H1 (cell line): ENCODE measurements around the gene PTPRR. TPM values are rescaled to one million over a fixed set of nuclear protein-coding genes. Genes with fewer than 3 reads are reported as not detected.

Experiments used
- CTCF ChIA-PET: fragments of 300-600 bp; sonication (Branson Sonifier 250); formaldehyde crosslinking; loops from one replicate; lab custom pipeline; 2021; ENCODE audit not compliant: partially characterized antibody; lab: Charles Lee
- POLR2A ChIA-PET: fragments of 300-600 bp; sonication (Branson Sonifier 250); formaldehyde crosslinking; loops from one replicate; lab custom pipeline; 2021; ENCODE audit warnings: inconsistent platforms; ENCODE audit not compliant: partially characterized antibody; lab: Charles Lee
- DNase-seq, 2 experiments: peaks; one replicate each; pipeline versions ENCODE4 v3.0.0 to v3.0.0-alpha.2; 2010 to 2022; ENCODE audit warnings: low spot score in 2 of 2, low read depth in 1 of 2, mixed read lengths in 1 of 2
- FAIRE-seq: peaks from 2 replicates; lab custom pipeline; 2011; peaks lifted over from hg19 to GRCh38; lab: Jason Lieb, UNC
- H2AFZ ChIP-seq: 2 replicates; pipeline ENCODE4 v1.8.1; 2012; ENCODE audit warnings: low read length, inconsistent platforms
- H2AK5ac ChIP-seq: 2 replicates; pipeline ENCODE4 v1.6.1; 2013; ENCODE audit warnings: low read depth, low read length
- H2BK120ac ChIP-seq: replicated peaks from 2 replicates; pipeline ENCODE3; 2013; ENCODE audit warnings: low read depth, low read length, inconsistent platforms
- H2BK12ac ChIP-seq: 2 replicates; pipeline ENCODE4 v1.6.1; 2013; ENCODE audit warnings: low read depth, low read length
- H2BK15ac ChIP-seq: 2 replicates; pipeline ENCODE4 v1.6.1; 2013; ENCODE audit warnings: low read length
- H2BK20ac ChIP-seq: 2 replicates; pipeline ENCODE4 v1.6.1; 2013; ENCODE audit warnings: low read length
- H2BK5ac ChIP-seq: 2 replicates; pipeline ENCODE4 v1.6.1; 2013; ENCODE audit warnings: low read depth, low read length
- H3K14ac ChIP-seq: 2 replicates; pipeline ENCODE4 v1.6.1; 2013; ENCODE audit warnings: inconsistent platforms; ENCODE audit not compliant: insufficient read length
- H3K18ac ChIP-seq: 2 replicates; pipeline ENCODE4 v1.6.1; 2013; ENCODE audit warnings: low read length; ENCODE audit errors: extremely low read depth
- H3K23ac ChIP-seq: 2 replicates; pipeline ENCODE4 v1.6.1; 2013; ENCODE audit warnings: inconsistent platforms; ENCODE audit not compliant: insufficient read length
- H3K23me2 ChIP-seq: 2 replicates; pipeline ENCODE4 v1.6.1; 2013; ENCODE audit warnings: low read depth, low read length
- H3K27ac ChIP-seq: 2 replicates; pipeline ENCODE4 v1.6.1; 2011; ENCODE audit warnings: low read depth, low read length, inconsistent platforms
- H3K27me3 ChIP-seq, 4 experiments: replicated peaks in 1 of 4; 1 replicate in 1 of 4; 2 replicates in 3 of 4; pipeline versions ENCODE4 v1.6.1 to v1.8.1; 2011 to 2013; ENCODE audit warnings: low read length in 3 of 4, mild to moderate bottlenecking in 3 of 4, inconsistent platforms in 2 of 4, mixed read lengths in 2 of 4, moderate library complexity in 1 of 4; ENCODE audit not compliant: control insufficient read depth in 3 of 4, insufficient read depth in 3 of 4; ENCODE audit errors: extremely low read depth in 1 of 4
- H3K36me3 ChIP-seq, 4 experiments: 2 replicates each; pipeline versions ENCODE4 v1.6.1 to v1.8.1; 2011 to 2013; ENCODE audit warnings: mild to moderate bottlenecking in 4 of 4, low read length in 3 of 4, moderate library complexity in 2 of 4, control low read depth in 1 of 4, inconsistent platforms in 1 of 4; ENCODE audit not compliant: insufficient read depth in 4 of 4, control insufficient read depth in 2 of 4
- H3K4ac ChIP-seq: replicated peaks from 2 replicates; pipeline ENCODE3; 2013; ENCODE audit warnings: low read length, low read depth, mixed read lengths, inconsistent platforms; ENCODE audit not compliant: insufficient read length
- H3K4me1 ChIP-seq, 4 experiments: replicated peaks in 1 of 4; 1 replicate in 1 of 4; 2 replicates in 3 of 4; pipeline versions ENCODE4 v1.6.1 to v1.8.1; 2011 to 2013; ENCODE audit warnings: low read length in 3 of 4, inconsistent platforms in 2 of 4, mixed read lengths in 1 of 4; ENCODE audit not compliant: insufficient read depth in 4 of 4, control insufficient read depth in 3 of 4
- H3K4me2 ChIP-seq, 2 experiments: 2 replicates each; pipeline versions ENCODE4 v1.6.1 to v1.8.1; 2011 to 2013; ENCODE audit warnings: low read depth in 2 of 2, low read length in 2 of 2, control low read depth in 1 of 2, inconsistent platforms in 1 of 2, mild to moderate bottlenecking in 1 of 2; ENCODE audit not compliant: insufficient read depth in 1 of 2
- H3K4me3 ChIP-seq, 4 experiments: fragments of 200-600, 300-600 bp in 1 of 4; sonication (generic), shearing (Covaris generic), sonication (Bioruptor Twin) in 1 of 4; 2 replicates each; pipeline versions ENCODE4 v1.5.1 to v1.8.1; 2011 to 2016; ENCODE audit warnings: low read length in 4 of 4, low read depth in 3 of 4, control low read depth in 2 of 4, inconsistent platforms in 2 of 4, mild to moderate bottlenecking in 2 of 4, mixed read lengths in 1 of 4, moderate library complexity in 1 of 4; ENCODE audit not compliant: insufficient read depth in 2 of 4; ENCODE audit errors: extremely low read depth in 1 of 4
- H3K56ac ChIP-seq: replicated peaks from 2 replicates; pipeline ENCODE3; 2013; ENCODE audit warnings: low read depth, mild to moderate bottlenecking, mixed read lengths, low read length, inconsistent platforms; ENCODE audit not compliant: insufficient read length
- H3K79me1 ChIP-seq: 2 replicates; pipeline ENCODE4 v1.6.1; 2013; ENCODE audit warnings: low read depth, low read length, control low read depth
- H3K79me2 ChIP-seq, 2 experiments: 2 replicates each; pipeline versions ENCODE4 v1.6.1 to v1.8.1; 2012 to 2013; ENCODE audit warnings: low read length in 2 of 2, mild to moderate bottlenecking in 2 of 2, inconsistent platforms in 1 of 2; ENCODE audit not compliant: insufficient read depth in 2 of 2, control insufficient read depth in 1 of 2
- H3K9ac ChIP-seq, 4 experiments: replicated peaks in 1 of 4; 1 replicate in 1 of 4; 2 replicates in 3 of 4; pipeline versions ENCODE4 v1.6.1 to v1.8.1; 2011 to 2013; ENCODE audit warnings: low read depth in 3 of 4, low read length in 3 of 4, control low read depth in 2 of 4, mild to moderate bottlenecking in 2 of 4, moderate library complexity in 2 of 4, inconsistent platforms in 1 of 4; ENCODE audit errors: extremely low read depth in 1 of 4
- H3K9me3 ChIP-seq, 2 experiments: 2 replicates each; pipeline versions ENCODE4 v1.6.1 to v1.8.1; 2012 to 2013; ENCODE audit warnings: mild to moderate bottlenecking in 2 of 2, moderate library complexity in 2 of 2, control low read depth in 1 of 2, inconsistent platforms in 1 of 2, low read depth in 1 of 2, low read length in 1 of 2, mixed read lengths in 1 of 2; ENCODE audit not compliant: insufficient read depth in 2 of 2
- H4K20me1 ChIP-seq, 2 experiments: replicated peaks in 1 of 2; 2 replicates each; pipeline versions ENCODE3 to v1.8.1; 2011 to 2013; ENCODE audit warnings: inconsistent platforms in 2 of 2, low read length in 2 of 2, mild to moderate bottlenecking in 1 of 2; ENCODE audit not compliant: insufficient read depth in 2 of 2, control insufficient read depth in 1 of 2
- H4K5ac ChIP-seq: 2 replicates; pipeline ENCODE4 v1.6.1; 2013; ENCODE audit warnings: low read length, low read depth, mixed read lengths, inconsistent platforms; ENCODE audit not compliant: insufficient read length
- H4K8ac ChIP-seq: 2 replicates; pipeline ENCODE4 v1.8.0; 2013; ENCODE audit warnings: mild to moderate bottlenecking, moderate library complexity, low read length, inconsistent platforms; ENCODE audit not compliant: insufficient read depth; ENCODE audit errors: extremely low read depth
- H4K91ac ChIP-seq: replicated peaks from 2 replicates; pipeline ENCODE3; 2013; ENCODE audit warnings: low read length, mixed read lengths, inconsistent platforms; ENCODE audit not compliant: insufficient read length
- CREB1 ChIP-seq: IDR thresholded peaks from 2 replicates; pipeline ENCODE4 v1.6.1; 2012; ENCODE audit warnings: inconsistent platforms
- GABPA ChIP-seq: IDR thresholded peaks from 2 replicates; pipeline ENCODE4 v1.6.1; 2011; ENCODE audit warnings: mild to moderate bottlenecking, low read length, moderate library complexity, borderline replicate concordance; ENCODE audit not compliant: insufficient read depth
- RBBP5 ChIP-seq: IDR thresholded peaks from 2 replicates; pipeline ENCODE4 v1.7.1; 2012; ENCODE audit warnings: low read depth, mild to moderate bottlenecking, inconsistent platforms, low read length, moderate library complexity, borderline replicate concordance
- SIN3A ChIP-seq, 2 experiments: IDR thresholded peaks in 1 of 2; conservative IDR thresholded peaks in 1 of 2; 2 replicates each; pipeline ENCODE4 v1.6.1; 2011 to 2012; ENCODE audit warnings: low read length in 2 of 2, improper control_type of control experiment in 1 of 2, low read depth in 1 of 2, mild to moderate bottlenecking in 1 of 2
- TEAD4 ChIP-seq: IDR thresholded peaks from 2 replicates; pipeline ENCODE4 v1.6.1; 2012; ENCODE audit warnings: low read depth, low read length, inconsistent platforms, mixed read lengths
- YY1 ChIP-seq: IDR thresholded peaks from 2 replicates; pipeline ENCODE4 v1.6.1; 2011; ENCODE audit warnings: low read depth, mild to moderate bottlenecking, low read length
- WGBS, 2 experiments: shearing (Covaris generic) in 1 of 2; methylation state at CpG; one replicate each; pipeline versions ENCODE4 v1.1.6 to v1.1.7; 2013 to 2015; ENCODE audit warnings: low lambda C conversion rate in 2 of 2, mixed read lengths in 2 of 2, inconsistent platforms in 1 of 2, low coverage in 1 of 2, missing lambda C conversion rate in 1 of 2; ENCODE audit not compliant: insufficient replicate concordance in 2 of 2, insufficient coverage in 1 of 2, insufficient read length in 1 of 2; ENCODE audit errors: extremely low coverage in 1 of 2, missing lambda C conversion rate in 1 of 2; 5-methylcytosine and 5-hydroxymethylcytosine counted together
- polyA plus RNA-seq, 7 experiments: library from polyadenylated mRNA; depleted of rRNA in 3 of 7; stranded (reverse) in 5 of 7; unstranded in 2 of 7; fragments of >200 nt in 5 of 7; fragments of 200-250 nt in 2 of 7; gene quantifications; 1 replicate in 5 of 7; 2 replicates in 1 of 7; 4 replicates in 1 of 7; pipeline versions ENCODE4 v1.2.1 to v1.2.3, GENCODE V29; 2011 to 2013; ENCODE audit warnings: missing spikeins in 2 of 7, mixed read lengths in 2 of 7
- total RNA-seq: library from RNA; stranded (reverse); fragmentation: NEBNext Ultra II Directional; extraction: Animal tissue kit (Norgen Biotek cat#: 25700); gene quantifications from 2 replicates; pipeline ENCODE4 v1.2.1, GENCODE V29; 2021

Gene PTPRR
- total and polyA plus RNA-seq, 2 of the 8 experiments (the other 6 are each of a cell fraction or from before 2014, with no cell fraction given), result 0.07 to 0.35 TPM

GRCh38 chr12:70671698-70672097 is 248.8 kb downstream of the PTPRR start:
- no peaks in the 10 kb centered on the region for H3K9me3 ChIP-seq
- no peak overlapping the region for H3K14ac ChIP-seq
- WGBS, 2 experiments, result 98% methylated on average over 5 of the region's 5 CpGs; no CpG with 5 or more reads in 1 of the 2 experiments
- H2BK20ac ChIP-seq, result no peak overlapping the region
- no peaks in the 10 kb centered on the region for H3K79me1 ChIP-seq
- H3K4me1 ChIP-seq, result no peaks in the 10 kb centered on the region
- no peak overlapping the region for H2BK15ac ChIP-seq
- no peak overlapping the region for H4K8ac ChIP-seq
- no peak overlapping the region for H2BK5ac ChIP-seq
- H2AFZ ChIP-seq, result no peak overlapping the region
- H2AK5ac ChIP-seq, result no peak overlapping the region
- CTCF ChIA-PET, result no interaction called here
- H4K5ac ChIP-seq, result no peak overlapping the region
- POLR2A ChIA-PET, result no interaction called here
- no peak overlapping the region for H3K4me2 ChIP-seq
- no peak for DNase-seq
- H2BK12ac ChIP-seq, result no peak overlapping the region
- no peak overlapping the region for H3K56ac ChIP-seq
- TF ChIP-seq RBBP5 (no peak), YY1 (no peak), CREB1 (no peak), TEAD4 (no peak), GABPA (no peak), SIN3A (conservative IDR thresholded peaks at IDR 0.05 in 1 of 2, IDR thresholded peaks at IDR 0.05 in 1 of 2; ENCODE audit: low read depth in 1 of 2, low read length in 2 of 2) (no peak)
- TF ChIP-seq, all 59 proteins: peak for 0
- Histone ChIP-seq H2BK120ac (no peak overlapping the region), H3K4ac (no peak overlapping the region), H3K36me3 (no peaks in the 10 kb centered on the region), H3K27ac (no peak overlapping the region), H3K23ac (no peak overlapping the region), H3K79me2 (no peaks in the 10 kb centered on the region), H3K9ac (no peak overlapping the region), H3K4me3 (no peak overlapping the region), H3K23me2 (no peaks in the 10 kb centered on the region), H4K91ac (no peak overlapping the region), H4K20me1 (no peaks in the 10 kb centered on the region), H3K18ac (no peak overlapping the region), H3K27me3 (no peaks in the 10 kb centered on the region)
- no peak for FAIRE-seq
